Ishikawa (cell line): ENCODE results near the gene ARHGEF7.

Experiments used
- CEBPB ChIP-seq: IDR thresholded peaks from 2 replicates; pipeline ENCODE4 v1.6.1; 2012
- CREB1 ChIP-seq: IDR thresholded peaks from 2 replicates; pipeline ENCODE4 v1.6.1; 2012; ENCODE audit warnings: low read depth
- EGR1 ChIP-seq: IDR thresholded peaks from 2 replicates; pipeline ENCODE4 v1.6.1; 2012
- EP300 ChIP-seq: IDR thresholded peaks from 2 replicates; pipeline ENCODE4 v1.6.1; 2012; ENCODE audit warnings: borderline replicate concordance
- FOXM1 ChIP-seq: IDR thresholded peaks from 2 replicates; pipeline ENCODE4 v1.6.1; 2012; ENCODE audit warnings: low read depth, borderline replicate concordance
- MAX ChIP-seq: IDR thresholded peaks from 2 replicates; pipeline ENCODE4 v1.6.1; 2012
- NFIC ChIP-seq: IDR thresholded peaks from 2 replicates; pipeline ENCODE4 v1.6.1; 2012
- RAD21 ChIP-seq: IDR thresholded peaks from 2 replicates; pipeline ENCODE4 v1.6.1; 2012; ENCODE audit warnings: low read depth
- REST ChIP-seq: IDR thresholded peaks from 2 replicates; pipeline ENCODE4 v1.6.1; 2012; ENCODE audit warnings: low read depth, mild to moderate bottlenecking
- TAF1 ChIP-seq: IDR thresholded peaks from 2 replicates; pipeline ENCODE4 v1.6.1; 2012; ENCODE audit warnings: low read depth, mild to moderate bottlenecking
- USF1 ChIP-seq: IDR thresholded peaks from 2 replicates; pipeline ENCODE4 v1.6.1; 2012
- YY1 ChIP-seq: IDR thresholded peaks from 2 replicates; pipeline ENCODE4 v1.6.1; 2012; ENCODE audit warnings: low read depth
- ZBTB7A ChIP-seq: IDR thresholded peaks from 2 replicates; pipeline ENCODE4 v1.6.1; 2012; ENCODE audit warnings: low read depth

DNA sequence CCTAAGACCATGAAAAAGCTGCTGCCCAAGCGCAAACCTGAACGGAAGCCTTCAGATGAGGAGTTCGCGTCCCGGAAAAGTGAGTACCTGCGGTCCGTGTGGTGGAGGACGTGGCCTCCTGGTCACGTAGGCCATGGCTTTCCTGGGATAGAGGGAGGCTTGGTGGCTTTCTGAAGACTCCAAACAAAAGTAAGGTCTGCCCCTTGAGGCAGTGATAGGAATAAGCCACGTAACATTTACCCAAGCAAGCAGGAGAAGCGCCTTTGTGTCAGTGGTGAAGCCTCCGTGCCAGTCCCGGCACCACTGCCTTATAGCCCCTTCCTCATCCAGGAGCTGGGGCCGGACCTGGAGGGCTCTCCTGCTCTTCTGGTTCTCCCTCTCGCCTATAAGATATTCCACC is 171.1 kb downstream of the ARHGEF7 start:
- TF ChIP-seq REST: no peak
- no peak for TF ChIP-seq YY1
- TF ChIP-seq RAD21: no peak
- TF ChIP-seq EP300: no peak
- TF ChIP-seq MAX: no peak
- TF ChIP-seq TAF1: no peak
- no peak for TF ChIP-seq NFIC
- TF ChIP-seq FOXM1: no peak
- no peak for TF ChIP-seq CEBPB
- TF ChIP-seq ZBTB7A: no peak
- TF ChIP-seq EGR1: no peak
- no peak for TF ChIP-seq CREB1
- TF ChIP-seq USF1: no peak
